HUES6 (cell line): ENCODE data around the gene IFT25.
A peak's percentile ranks its signal among the peaks of the same experiment; 100 is the strongest.
"Not testable (repeated sequence)": the region's sequence is repeated elsewhere in the genome, so short reads cannot be mapped to it uniquely, and the experiment has no call there.

Source experiments
- H3K27ac ChIP-seq: 2 replicates; pipeline ENCODE4 v1.7.0; 2013; ENCODE audit warnings: low read depth, mild to moderate bottlenecking, low read length, inconsistent platforms
- H3K27me3 ChIP-seq: 2 replicates; pipeline ENCODE4 v1.6.1; 2013; ENCODE audit warnings: low read length; ENCODE audit not compliant: control insufficient read depth, insufficient read depth
- H3K36me3 ChIP-seq: 2 replicates; pipeline ENCODE4 v1.6.1; 2013; ENCODE audit warnings: low read length; ENCODE audit not compliant: control insufficient read depth, insufficient read depth
- H3K4me1 ChIP-seq: 2 replicates; pipeline ENCODE4 v1.6.1; 2013; ENCODE audit warnings: low read length; ENCODE audit not compliant: control insufficient read depth, insufficient read depth
- H3K4me3 ChIP-seq: 2 replicates; pipeline ENCODE4 v1.5.1; 2013; ENCODE audit warnings: low read depth, low read length
- H3K9ac ChIP-seq: one replicate; pipeline ENCODE4 v1.6.1; 2013; ENCODE audit warnings: mild to moderate bottlenecking, low read length
- H3K9me3 ChIP-seq: 2 replicates; pipeline ENCODE4 v1.6.1; 2013; ENCODE audit warnings: low read depth, low read length; ENCODE audit not compliant: control insufficient read depth, insufficient read depth

Gene IFT25

DNA sequence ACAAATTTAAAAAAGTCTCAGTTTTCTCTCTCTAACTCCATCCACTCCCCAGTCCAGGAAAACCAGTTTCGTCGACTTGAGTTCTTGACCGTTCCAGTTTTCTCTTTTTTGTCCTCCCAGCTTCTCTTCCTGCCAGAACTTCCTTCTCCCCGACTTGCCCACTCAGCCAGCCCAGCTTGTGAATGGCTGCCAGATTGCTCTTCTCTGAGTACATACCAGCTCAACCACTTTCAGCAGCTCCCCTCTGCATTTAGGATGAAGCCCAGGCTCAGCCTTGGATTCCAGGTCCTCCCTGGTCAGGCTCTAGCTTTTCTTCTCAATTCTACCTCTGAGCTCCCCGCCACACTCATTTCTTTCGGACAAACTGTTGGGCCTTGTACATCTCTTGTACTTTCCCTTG is 50.1 kb downstream of the IFT25 start:
- H3K4me3 ChIP-seq = no peak overlapping the region
- H3K9ac ChIP-seq = peak overlapping the region; percentile 35
- H3K36me3 ChIP-seq = no peaks in the 10 kb centered on the region
- H3K27ac ChIP-seq = no peak overlapping the region
- no peaks in the 10 kb centered on the region for H3K27me3 ChIP-seq
- H3K9me3 ChIP-seq = no peaks in the 10 kb centered on the region
- peaks cover 1% of the 10 kb centered on the region; the same call in 1 of the 2 replicates for H3K4me1 ChIP-seq

DNA sequence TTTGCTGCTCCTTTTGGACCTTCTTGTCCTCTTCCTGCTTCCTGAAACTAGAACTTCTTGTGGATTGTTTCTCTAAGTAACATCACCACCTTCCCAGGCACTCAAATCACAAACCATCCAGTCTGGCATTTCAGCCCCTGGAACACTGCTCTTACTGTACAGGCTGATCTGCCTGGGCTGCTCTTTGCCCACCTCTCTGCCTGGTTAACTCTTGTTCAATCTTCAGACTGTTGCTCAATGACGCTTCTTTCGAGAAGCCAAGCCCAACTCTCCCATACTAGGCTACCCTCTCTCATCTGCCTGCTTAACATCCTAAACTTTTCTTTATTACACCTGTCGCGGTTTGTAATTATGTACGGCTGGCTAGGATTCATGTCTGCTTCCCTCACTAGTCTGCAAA is 50.9 kb downstream of the IFT25 start:
- Histone ChIP-seq H3K27me3 (no peaks in the 10 kb centered on the region), H3K9ac (no peak overlapping the region), H3K27ac (no peak overlapping the region), H3K36me3 (no peaks in the 10 kb centered on the region), H3K9me3 (no peaks in the 10 kb centered on the region), H3K4me1 (peaks cover 7% of the 10 kb centered on the region), H3K4me3 (no peak overlapping the region)

DNA sequence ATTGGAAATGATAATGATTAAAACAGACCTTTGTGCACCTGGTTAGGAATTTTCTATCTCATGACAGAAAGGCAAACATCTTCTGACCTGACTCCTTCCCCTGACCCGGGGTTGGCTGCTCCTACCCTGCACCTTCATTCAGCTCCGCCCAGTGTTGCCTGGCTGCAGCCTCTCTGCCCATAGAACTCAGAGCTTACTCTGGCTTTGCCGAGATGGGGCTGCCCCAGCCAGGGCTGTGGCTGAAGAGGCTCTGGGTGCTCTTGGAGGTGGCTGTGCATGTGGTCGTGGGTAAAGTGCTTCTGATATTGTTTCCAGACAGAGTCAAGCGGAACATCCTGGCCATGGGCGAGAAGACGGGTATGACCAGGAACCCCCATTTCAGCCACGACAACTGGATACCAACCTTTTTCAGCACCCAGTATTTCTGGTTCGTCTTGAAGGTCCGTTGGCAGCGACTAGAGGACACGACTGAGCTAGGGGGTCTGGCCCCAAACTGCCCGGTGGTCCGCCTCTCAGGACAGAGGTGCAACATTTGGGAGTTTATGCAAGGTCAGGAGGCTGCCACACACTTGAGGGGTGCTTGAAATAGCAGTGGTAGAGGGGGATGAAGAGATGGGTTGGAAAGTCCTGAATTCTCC is 51.4 kb downstream of the IFT25 start, which contains the start of gene DIO1:
TSS of gene DIO1 (plus strand) at position 189 of the 638 bp plus-strand sequence. CDS start at position 213, 24 bp downstream.
- Histone ChIP-seq H3K9me3 (no peaks in the 10 kb centered on the region), H3K27ac (no peak within 1 kb of the TSS), H3K36me3 (no peaks in the 10 kb centered on the region), H3K4me3 (no peak within 1 kb of the TSS), H3K9ac (no peak within 1 kb of the TSS), H3K27me3 (no peaks in the 10 kb centered on the region), H3K4me1 (peaks cover 7% of the 10 kb centered on the region)

DNA sequence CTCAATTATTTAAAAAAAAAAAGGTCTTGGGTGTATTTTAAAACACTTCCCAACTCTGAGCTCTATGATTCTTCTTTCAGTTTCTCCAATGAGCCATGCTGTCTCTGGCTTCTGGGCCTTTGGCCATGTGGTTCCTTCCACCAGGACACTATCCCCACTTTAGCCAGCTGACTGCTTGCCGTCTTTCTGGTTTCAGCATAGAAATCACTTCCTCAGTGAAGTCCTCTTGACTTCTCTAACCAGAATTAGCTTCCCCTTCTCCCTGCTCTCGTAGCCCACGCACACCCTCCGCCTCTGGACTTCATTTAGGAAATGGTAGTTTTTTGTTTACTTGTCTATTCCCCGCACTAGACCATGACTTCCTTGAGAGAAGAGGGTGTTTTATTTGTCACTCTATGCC is 52.6 kb downstream of the IFT25 start:
- H3K27ac ChIP-seq = no peak overlapping the region
- H3K27me3 ChIP-seq = no peaks in the 10 kb centered on the region
- H3K9me3 ChIP-seq = no peaks in the 10 kb centered on the region
- H3K4me3 ChIP-seq = no peak overlapping the region
- H3K9ac ChIP-seq = no peak overlapping the region
- H3K4me1 ChIP-seq = peaks cover 7% of the 10 kb centered on the region
- H3K36me3 ChIP-seq = no peaks in the 10 kb centered on the region

DNA sequence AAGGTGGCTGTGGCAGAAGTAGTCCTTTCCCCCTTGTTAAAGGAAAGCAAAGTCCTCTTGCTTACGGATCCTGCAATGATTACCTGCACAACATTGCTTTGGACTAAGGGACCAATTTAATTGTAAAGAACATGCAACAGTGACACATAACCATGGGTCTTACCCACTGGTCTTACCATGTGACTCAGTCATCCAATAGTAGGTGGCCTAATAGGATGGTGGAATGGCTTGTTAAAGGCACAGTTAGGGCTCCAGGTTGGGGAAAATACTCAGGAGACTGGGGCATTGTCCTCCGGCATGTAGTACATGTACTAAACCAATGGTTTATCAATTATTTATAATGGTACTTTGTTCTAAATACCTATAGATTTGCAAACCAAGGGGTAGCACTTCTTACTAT is 53.8 kb downstream of the IFT25 start:
- no peaks in the 10 kb centered on the region for H3K36me3 ChIP-seq
- no peak overlapping the region for H3K9ac ChIP-seq
- no peak overlapping the region for H3K27ac ChIP-seq
- no peak overlapping the region for H3K4me3 ChIP-seq
- no peaks in the 10 kb centered on the region for H3K27me3 ChIP-seq
- peaks cover 7% of the 10 kb centered on the region for H3K4me1 ChIP-seq
- no peaks in the 10 kb centered on the region for H3K9me3 ChIP-seq

DNA sequence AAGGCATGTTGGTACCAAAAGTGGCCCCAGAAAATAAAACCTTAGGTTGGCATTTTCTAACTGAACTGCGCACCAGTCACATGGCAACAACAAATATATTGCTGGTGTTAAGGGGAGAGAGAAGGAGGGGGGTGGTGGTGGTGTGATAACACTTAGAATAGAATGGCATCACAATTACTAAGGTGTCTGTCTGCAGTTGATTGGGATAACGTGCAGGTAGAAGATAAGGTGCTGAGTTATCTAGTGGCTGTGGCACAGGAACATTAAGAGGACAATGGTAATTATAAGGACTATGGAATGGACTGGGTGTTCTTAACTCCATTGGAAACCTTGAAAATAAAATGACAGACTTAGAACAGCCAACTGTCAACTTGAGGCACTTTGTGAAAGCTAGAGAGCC is 54.5 kb downstream of the IFT25 start:
- H3K27me3 ChIP-seq = no peaks in the 10 kb centered on the region
- peaks cover 7% of the 10 kb centered on the region for H3K4me1 ChIP-seq
- H3K9me3 ChIP-seq = no peaks in the 10 kb centered on the region
- peaks cover 2% of the 10 kb centered on the region for H3K36me3 ChIP-seq
- no peak overlapping the region for H3K27ac ChIP-seq
- H3K4me3 ChIP-seq = no peak overlapping the region
- no peak overlapping the region for H3K9ac ChIP-seq

DNA sequence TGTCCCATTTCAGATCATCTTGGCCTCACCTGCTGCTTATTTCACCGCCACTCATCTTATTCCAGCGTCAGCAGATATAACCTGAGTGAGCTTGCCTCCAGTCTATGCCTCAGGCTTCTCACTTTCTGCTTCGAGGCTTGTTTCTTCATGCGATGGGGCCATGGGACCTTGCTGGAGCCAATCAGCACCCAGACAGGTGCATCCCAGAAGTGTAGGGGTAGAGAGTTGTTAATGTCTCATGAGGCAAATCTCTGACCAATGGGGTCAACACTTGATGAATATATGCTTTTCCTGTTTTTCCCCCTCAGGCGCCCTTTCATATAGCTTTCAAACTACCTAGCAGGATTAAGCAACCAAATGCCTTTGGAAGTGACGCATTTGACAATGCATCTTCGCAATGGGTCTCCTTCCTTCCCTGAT is 55.0 kb downstream of the IFT25 start:
- peaks cover 7% of the 10 kb centered on the region for H3K4me1 ChIP-seq
- no peak overlapping the region for H3K9ac ChIP-seq
- no peaks in the 10 kb centered on the region for H3K9me3 ChIP-seq
- peak overlapping the region; percentile 87 for H3K4me3 ChIP-seq
- peaks cover 4% of the 10 kb centered on the region for H3K36me3 ChIP-seq
- no peaks in the 10 kb centered on the region for H3K27me3 ChIP-seq
- H3K27ac ChIP-seq = no peak overlapping the region

DNA sequence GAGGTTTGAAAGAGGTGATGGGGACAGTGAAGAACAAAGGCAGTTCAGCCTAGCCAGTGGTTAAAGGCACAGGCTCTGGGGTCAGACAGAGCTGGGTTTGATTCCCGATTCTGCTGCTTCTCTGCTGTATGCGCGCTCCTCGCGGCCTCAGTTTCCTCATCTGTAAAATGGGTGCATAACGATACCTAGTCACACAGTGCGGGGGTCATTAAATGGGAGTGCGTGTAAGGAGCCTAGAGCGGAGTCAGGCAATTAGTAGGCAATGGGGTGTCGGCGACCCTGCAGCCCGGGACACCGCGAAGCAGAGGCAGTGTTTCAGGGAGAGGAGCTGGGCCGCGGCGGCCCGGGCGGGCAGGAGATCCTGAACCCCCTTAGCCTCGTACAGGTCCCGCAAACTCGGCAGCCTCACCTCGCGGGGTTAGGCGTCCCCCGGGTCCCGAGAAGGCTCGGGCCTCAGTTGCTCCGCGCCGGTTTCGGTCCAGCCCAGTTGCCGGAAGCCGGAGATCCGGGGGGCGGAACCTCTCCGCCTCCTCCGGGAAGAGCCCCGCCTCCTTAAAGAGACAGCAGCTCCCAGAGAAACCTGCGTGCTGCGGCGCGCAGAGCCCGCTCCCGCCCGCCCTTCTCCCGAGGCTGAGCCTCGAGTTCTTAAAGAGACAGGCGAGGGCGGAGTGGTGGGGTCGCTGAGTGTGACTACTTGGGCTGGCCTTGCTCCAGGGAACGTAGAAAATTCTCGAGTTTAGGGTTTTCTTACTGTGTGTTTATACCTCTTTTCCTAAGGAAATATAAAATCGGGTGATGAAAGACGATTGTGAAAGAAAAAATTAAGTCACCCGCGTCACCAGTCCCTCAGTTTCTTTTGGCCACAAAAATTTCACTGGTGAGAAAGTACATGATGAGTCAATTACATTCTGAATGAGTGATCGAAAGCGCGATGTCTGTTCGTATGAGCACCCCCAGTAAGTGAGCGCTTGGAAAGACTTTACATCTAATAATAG is 55.9 kb downstream of the IFT25 start, which contains the start of gene YIPF1:
TSS of gene YIPF1 (minus strand) at position 494 of the 995 bp plus-strand sequence. CDS start 860 bp downstream, outside the sequence.
- Histone ChIP-seq H3K4me1 (peaks cover 7% of the 10 kb centered on the region), H3K4me3 (peak within 1 kb of the TSS; percentile 87), H3K9me3 (no peaks in the 10 kb centered on the region), H3K9ac (peak within 1 kb of the TSS; percentile 55), H3K27me3 (no peaks in the 10 kb centered on the region), H3K36me3 (peaks cover 8% of the 10 kb centered on the region), H3K27ac (no peak within 1 kb of the TSS)

DNA sequence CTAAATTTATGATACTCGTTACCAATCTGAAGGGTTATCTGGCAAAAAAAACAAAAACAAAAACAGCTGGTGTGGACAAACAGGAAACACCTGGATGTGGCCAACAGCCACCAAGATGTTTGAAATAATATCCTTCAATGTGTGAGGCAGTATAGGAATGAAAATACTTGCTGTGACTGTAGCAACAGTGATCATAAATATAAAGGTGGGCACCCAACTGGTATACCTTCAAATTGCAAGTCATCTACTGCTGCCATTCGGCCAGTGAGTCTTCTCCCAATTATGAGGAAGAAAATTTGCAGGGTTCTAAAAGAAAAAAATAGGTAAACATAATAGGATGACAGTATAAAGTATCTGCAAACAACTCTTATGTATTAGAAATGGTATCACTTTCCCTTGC is 56.8 kb downstream of the IFT25 start:
- Histone ChIP-seq H3K36me3 (peaks cover 12% of the 10 kb centered on the region), H3K4me3 (peak overlapping the region; percentile 87; the same call in 1 of the 2 replicates), H3K4me1 (peaks cover 7% of the 10 kb centered on the region), H3K9me3 (no peaks in the 10 kb centered on the region), H3K27ac (no peak overlapping the region), H3K27me3 (no peaks in the 10 kb centered on the region), H3K9ac (no peak overlapping the region)

DNA sequence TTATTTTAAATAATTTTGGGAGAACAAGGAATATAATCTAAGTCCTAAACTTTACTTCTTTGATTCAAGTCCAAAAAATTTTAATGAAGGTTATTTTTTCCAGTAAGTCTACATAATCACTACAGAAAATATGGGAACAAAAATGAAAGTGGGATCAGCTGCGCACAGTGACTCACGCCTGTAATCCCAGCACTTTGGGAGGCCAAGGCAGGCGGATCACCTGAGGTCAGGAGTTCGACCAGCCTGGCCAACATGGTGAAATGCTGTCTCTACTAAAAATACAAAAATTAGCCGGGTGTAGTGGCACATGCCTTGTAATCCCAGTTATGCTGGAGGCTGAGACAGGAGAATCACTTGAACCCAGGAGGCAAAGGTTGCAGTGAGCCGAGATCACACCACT is 61.9 kb downstream of the IFT25 start:
- not testable (repeated sequence) for H3K4me3 ChIP-seq, H3K27me3 ChIP-seq, H3K9ac ChIP-seq, H3K9me3 ChIP-seq, H3K27ac ChIP-seq, H3K4me1 ChIP-seq
- H3K36me3 ChIP-seq = peaks cover 24% of the 10 kb centered on the region

DNA sequence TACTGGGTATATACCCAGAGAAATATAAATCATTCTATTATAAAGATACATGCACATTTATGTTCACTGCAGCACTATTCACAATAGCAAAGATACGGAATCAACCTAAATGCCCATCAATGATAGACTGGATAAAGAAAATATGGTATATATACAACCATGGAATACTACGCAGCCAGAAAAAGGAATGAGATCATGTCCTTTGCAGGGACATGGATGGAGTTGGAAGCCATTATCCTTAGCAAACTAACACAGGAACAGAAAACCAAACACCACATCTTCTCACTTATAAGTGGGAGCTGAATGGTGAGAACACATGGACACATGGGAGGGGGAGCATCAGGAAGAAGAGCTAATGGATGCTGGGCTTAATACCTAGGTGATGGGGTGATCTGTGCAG is 63.6 kb downstream of the IFT25 start:
- H3K27me3 ChIP-seq, H3K27ac ChIP-seq, H3K4me1 ChIP-seq, H3K4me3 ChIP-seq, H3K9me3 ChIP-seq, H3K9ac ChIP-seq: not testable (repeated sequence)
- H3K36me3 ChIP-seq = peaks cover 33% of the 10 kb centered on the region
